ENCODE results near the gene TMEM91.

TMEM91 gene

GRCh38 chr19:41427647-41428480 lies 51.5 kb downstream of the TMEM91 start:
- in situ Hi-C loops (cut with HindIII; ENCODE audit: low sequenced_read_pairs): no loop called here

- in situ Hi-C loops (cut with HindIII; ENCODE audit: low sequenced_read_pairs): no loop called here
Measured at GRCh38 chr19:41428481-41428859, 52.1 kb downstream of the TMEM91 start.

GRCh38 chr19:41430922-41431321 lies 54.6 kb downstream of the TMEM91 start:
- in situ Hi-C loops (cut with HindIII; ENCODE audit: low sequenced_read_pairs): loop anchor here (5.0 kb wide), 1 partner anchor 74 kb away; no protein-coding TSS in a partner anchor

- in situ Hi-C loops (cut with HindIII; ENCODE audit: low sequenced_read_pairs): loop anchor here (5.0 kb wide), 1 partner anchor 74 kb away; no protein-coding TSS in a partner anchor
Measured at GRCh38 chr19:41431426-41432386, 55.4 kb downstream of the TMEM91 start.

- in situ Hi-C loops (cut with HindIII; ENCODE audit: low sequenced_read_pairs): loop anchor here (5.0 kb wide), 1 partner anchor 76 kb away; no protein-coding TSS in a partner anchor
Measured at GRCh38 chr19:41433171-41433570, 56.8 kb downstream of the TMEM91 start.

Data from endothelial cell of hepatic sinusoid (primary cell).